Vagina (tissue), 2 donors: ENCODE data around the gene TBXAS1. TPM values are rescaled to one million over a fixed set of nuclear protein-coding genes. Genes with fewer than 3 reads are reported as not detected.

Experiments used
- DNase-seq, 2 donors: peaks; one replicate each; pipeline ENCODE4 v3.0.0-alpha.2; 2017; ENCODE audit errors: extremely low spot score in 2 of 2
- H3K27ac ChIP-seq: fragments of 200-600 bp; sonication (generic); one replicate; pipeline ENCODE4 v1.5.1; 2019
- H3K27me3 ChIP-seq: fragments of 200-600 bp; sonication (generic); one replicate; pipeline ENCODE4 v1.5.1; 2019
- H3K36me3 ChIP-seq, 2 donors: fragments of 200-600 bp; sonication (generic); one replicate each; pipeline ENCODE4 v1.5.1; 2017 to 2019
- H3K4me1 ChIP-seq: fragments of 200-600 bp; sonication (generic); one replicate; pipeline ENCODE4 v1.5.1; 2019
- H3K4me3 ChIP-seq, 2 donors: fragments of 200-600 bp; sonication (generic); 1 replicate in 1 of 2; 2 replicates in 1 of 2; pipeline ENCODE4 v1.5.1; 2016 to 2019
- H3K9me3 ChIP-seq: fragments of 200-600 bp; sonication (generic); one replicate; pipeline ENCODE4 v1.5.1; 2019
- POLR2A ChIP-seq, 2 donors: fragments of 450-650 bp; IDR thresholded peaks; one replicate each; pipeline ENCODE4 v1.6.1; 2017; ENCODE audit warnings: antibody characterized with exemption in 2 of 2, mild to moderate bottlenecking in 2 of 2, moderate library complexity in 2 of 2
- POLR2AphosphoS5 ChIP-seq, 2 donors: sonication (generic); formaldehyde crosslinking; IDR thresholded peaks; one replicate each; pipeline ENCODE4 v1.9.0; 2017; ENCODE audit warnings: antibody characterized with exemption in 2 of 2, mild to moderate bottlenecking in 2 of 2, low read depth in 1 of 2; ENCODE audit not compliant: insufficient read depth in 1 of 2
- intact Hi-C: fragments of 100-400 bp; cut with DNase I; formaldehyde crosslinking; loops from one replicate; pipeline ENCODE4 v1.15.1; 2023
- total RNA-seq: library from RNA; depleted of rRNA; stranded (reverse); fragments of >200 nt; gene quantifications from one replicate; pipeline ENCODE4 v1.2.3, GENCODE V29; 2016
- TF ChIP-seq, protein P1 (sequence below), 3 experiments: fragments of 450-650 bp in 2 of 3; fragments of 200-600 bp in 1 of 3; sonication (generic) in 1 of 3; IDR thresholded peaks; one replicate each; pipeline ENCODE4 v1.5.1; 2017 to 2019; ENCODE audit warnings: antibody characterized with exemption in 3 of 3, mild to moderate bottlenecking in 2 of 3, moderate library complexity in 2 of 3

Gene TBXAS1
- total RNA-seq, 1 donor from 2014 or later: 18.4 TPM

DNA sequence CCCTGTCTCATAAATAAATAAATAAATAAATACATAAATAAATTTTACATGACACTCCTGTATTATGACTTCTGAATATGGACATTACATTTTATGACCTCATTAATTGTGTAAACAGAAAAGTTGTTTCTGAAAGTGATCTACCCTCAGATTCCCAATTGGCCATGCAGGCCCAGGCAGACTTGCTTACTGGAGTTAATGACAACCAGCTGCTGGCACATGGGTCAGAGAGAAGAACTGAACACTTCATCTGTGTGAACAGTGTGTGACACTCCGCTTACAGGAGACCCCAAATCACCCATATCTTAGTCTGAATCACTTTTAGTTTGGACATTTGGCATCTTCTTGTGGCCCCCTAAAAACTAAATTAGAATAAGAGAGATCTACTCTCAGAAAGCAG, 202.3 kb downstream of the TBXAS1 start:
- intact Hi-C loops: no loop called here
- H3K9me3 ChIP-seq: no peaks in the 10 kb centered on the region
- no peak overlapping the region for H3K4me3 ChIP-seq

DNA sequence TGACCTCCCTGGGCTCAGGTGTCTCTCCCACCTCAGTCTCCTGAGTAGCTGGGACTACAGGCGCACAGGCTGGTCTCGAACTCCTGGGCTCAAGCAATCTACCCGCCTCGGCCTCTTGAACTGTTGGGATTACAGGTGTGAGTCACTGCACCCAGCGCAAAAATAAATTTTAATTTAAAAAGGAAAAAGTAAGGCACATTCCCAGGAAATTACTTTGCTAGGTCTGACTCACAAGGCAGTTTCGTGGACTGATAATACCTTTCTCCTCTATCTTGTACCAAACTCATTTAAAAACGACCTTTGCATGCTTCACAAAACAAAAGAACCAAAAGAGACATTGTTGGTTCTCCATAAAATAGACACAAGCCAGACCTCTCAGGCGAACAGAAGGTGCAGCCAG, 204.0 kb downstream of the TBXAS1 start:
- Histone ChIP-seq H3K4me1 (no peaks in the 10 kb centered on the region), H3K27me3 (no peaks in the 10 kb centered on the region), H3K36me3 (peaks cover 0 to 23% of the 10 kb centered on the region in 2 donors), H3K9me3 (no peaks in the 10 kb centered on the region), H3K27ac (no peak overlapping the region), H3K4me3 (no peak overlapping the region)
- TF ChIP-seq, protein P1, sequence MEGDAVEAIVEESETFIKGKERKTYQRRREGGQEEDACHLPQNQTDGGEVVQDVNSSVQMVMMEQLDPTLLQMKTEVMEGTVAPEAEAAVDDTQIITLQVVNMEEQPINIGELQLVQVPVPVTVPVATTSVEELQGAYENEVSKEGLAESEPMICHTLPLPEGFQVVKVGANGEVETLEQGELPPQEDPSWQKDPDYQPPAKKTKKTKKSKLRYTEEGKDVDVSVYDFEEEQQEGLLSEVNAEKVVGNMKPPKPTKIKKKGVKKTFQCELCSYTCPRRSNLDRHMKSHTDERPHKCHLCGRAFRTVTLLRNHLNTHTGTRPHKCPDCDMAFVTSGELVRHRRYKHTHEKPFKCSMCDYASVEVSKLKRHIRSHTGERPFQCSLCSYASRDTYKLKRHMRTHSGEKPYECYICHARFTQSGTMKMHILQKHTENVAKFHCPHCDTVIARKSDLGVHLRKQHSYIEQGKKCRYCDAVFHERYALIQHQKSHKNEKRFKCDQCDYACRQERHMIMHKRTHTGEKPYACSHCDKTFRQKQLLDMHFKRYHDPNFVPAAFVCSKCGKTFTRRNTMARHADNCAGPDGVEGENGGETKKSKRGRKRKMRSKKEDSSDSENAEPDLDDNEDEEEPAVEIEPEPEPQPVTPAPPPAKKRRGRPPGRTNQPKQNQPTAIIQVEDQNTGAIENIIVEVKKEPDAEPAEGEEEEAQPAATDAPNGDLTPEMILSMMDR (IDR thresholded peaks at IDR 0.05): no peak
- TF ChIP-seq POLR2A (IDR thresholded peaks at IDR 0.05) (no peak), POLR2AphosphoS5 (IDR thresholded peaks at IDR 0.05; ENCODE audit: insufficient read depth in 1 of 2, low read depth in 1 of 2) (no peak)
- DNase-seq: no peak
- intact Hi-C loops: no loop called here

More for the DNA sequence above, 202.3 kb downstream of the TBXAS1 start:
- Histone ChIP-seq H3K36me3 (peaks cover 0 to 25% of the 10 kb centered on the region in 2 donors), H3K4me1 (no peaks in the 10 kb centered on the region), H3K27ac (no peak overlapping the region), H3K27me3 (no peaks in the 10 kb centered on the region)
- TF ChIP-seq POLR2A (IDR thresholded peaks at IDR 0.05): no peak
- no peak for TF ChIP-seq POLR2AphosphoS5 (IDR thresholded peaks at IDR 0.05; ENCODE audit: insufficient read depth in 1 of 2, low read depth in 1 of 2)
- TF ChIP-seq, protein P1 (IDR thresholded peaks at IDR 0.05): no peak
- DNase-seq: no peak

DNA sequence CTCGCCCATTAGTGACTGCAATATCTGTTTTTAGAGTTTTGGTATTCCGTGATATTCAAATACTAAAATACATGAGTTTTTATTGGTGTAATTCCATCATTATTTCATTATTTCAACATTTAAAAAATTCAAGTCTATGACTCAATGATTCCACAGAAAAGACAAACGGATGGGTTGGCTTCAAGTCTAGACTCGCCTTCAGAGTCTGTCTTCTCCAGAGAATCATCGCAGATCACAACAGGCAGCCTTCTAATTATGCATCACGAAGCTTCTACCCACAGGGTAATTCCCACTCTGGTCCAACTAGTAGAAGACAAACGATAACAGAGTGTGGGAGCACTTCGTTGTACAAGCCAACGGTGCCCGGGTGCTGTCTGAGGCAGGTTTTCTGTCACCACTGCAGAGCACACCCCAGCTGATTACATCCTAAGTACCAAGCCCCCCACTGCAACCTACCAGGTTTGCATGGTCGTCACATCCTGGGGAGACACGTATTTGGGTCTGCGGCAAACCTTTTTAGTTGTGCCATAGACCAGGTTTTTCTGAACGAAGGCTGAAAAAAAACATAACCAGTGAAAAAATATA, 204.8 kb downstream of the TBXAS1 start:
- intact Hi-C loops: no loop called here
- no peak for DNase-seq
- TF ChIP-seq POLR2A (IDR thresholded peaks at IDR 0.05): no peak
- TF ChIP-seq POLR2AphosphoS5 (IDR thresholded peaks at IDR 0.05; ENCODE audit: insufficient read depth in 1 of 2, low read depth in 1 of 2): no peak
- TF ChIP-seq, protein P1 (IDR thresholded peaks at IDR 0.05): no peak
- H3K36me3 ChIP-seq: peaks cover 0 to 25% of the 10 kb centered on the region in 2 donors
- no peak overlapping the region for H3K27ac ChIP-seq
- H3K4me3 ChIP-seq: no peak overlapping the region
- no peaks in the 10 kb centered on the region for H3K4me1 ChIP-seq
- H3K9me3 ChIP-seq: no peaks in the 10 kb centered on the region
- no peaks in the 10 kb centered on the region for H3K27me3 ChIP-seq

DNA sequence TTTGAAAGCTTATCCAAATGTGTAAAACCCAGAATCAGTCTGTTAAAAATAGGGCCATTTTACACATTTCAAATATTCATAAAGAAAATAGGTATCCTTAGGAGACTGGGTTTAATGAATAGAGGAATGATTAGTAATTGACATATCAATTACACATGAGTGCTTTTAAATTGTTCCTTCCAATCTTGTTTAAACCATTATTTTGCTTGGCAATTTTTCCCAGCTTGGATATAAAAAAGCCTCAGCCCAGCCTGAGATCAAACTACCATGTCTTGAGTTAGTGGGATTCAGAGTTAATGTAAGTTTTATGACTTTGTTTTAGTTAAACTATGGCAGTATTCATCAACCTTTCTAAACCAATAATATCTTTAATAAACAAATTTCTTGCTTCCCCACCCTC, 205.4 kb downstream of the TBXAS1 start:
- no peak for DNase-seq
- Histone ChIP-seq H3K27ac (no peak overlapping the region), H3K4me1 (no peaks in the 10 kb centered on the region), H3K4me3 (no peak overlapping the region), H3K9me3 (no peaks in the 10 kb centered on the region), H3K27me3 (no peaks in the 10 kb centered on the region), H3K36me3 (peaks cover 0 to 25% of the 10 kb centered on the region in 2 donors)
- intact Hi-C loops: no loop called here
- TF ChIP-seq POLR2AphosphoS5 (IDR thresholded peaks at IDR 0.05; ENCODE audit: insufficient read depth in 1 of 2, low read depth in 1 of 2) (no peak), POLR2A (IDR thresholded peaks at IDR 0.05) (no peak)
- TF ChIP-seq, protein P1 (IDR thresholded peaks at IDR 0.05): no peak

DNA sequence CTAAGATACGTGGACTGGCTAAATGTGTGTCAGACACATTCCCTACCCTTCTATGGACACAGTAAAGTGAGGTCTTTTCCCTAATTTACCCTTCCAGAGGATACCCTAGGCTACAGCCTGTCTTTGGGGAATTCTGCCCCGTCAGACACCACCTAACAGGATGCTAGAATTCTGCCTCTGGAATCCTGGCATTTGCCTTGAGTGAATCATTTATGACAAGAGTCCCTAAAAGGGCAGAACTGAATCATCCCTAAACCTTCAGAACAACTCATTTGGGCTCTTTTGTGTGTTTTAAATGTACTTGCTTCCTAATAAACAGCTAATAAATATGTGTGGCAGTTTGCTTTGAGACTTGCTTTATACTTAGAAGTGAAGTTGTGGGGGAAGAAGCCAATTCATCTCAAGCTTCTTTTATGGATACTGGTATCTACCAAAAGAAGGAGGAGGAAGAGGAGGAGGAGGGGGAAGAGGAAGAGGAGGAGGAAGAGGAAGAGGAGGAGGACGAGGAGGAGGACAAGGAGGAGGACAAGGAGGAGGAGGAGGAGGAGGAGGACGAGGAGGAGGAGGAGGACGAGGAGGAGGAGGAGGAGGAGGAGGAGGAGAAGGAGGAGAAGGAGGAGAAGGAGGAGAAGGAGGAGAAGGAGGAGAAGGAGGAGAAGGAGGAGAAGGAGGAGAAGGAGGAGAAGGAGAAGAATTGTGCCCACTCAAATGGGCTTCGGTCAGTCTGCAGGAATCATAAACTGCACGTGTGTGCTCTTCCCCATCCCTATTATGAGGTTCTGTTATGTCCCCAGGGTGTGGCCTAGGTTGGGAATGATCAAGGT, 206.5 kb downstream of the TBXAS1 start:
- Histone ChIP-seq H3K27ac (no peak overlapping the region), H3K36me3 (peaks cover 0 to 33% of the 10 kb centered on the region in 2 donors), H3K4me1 (no peaks in the 10 kb centered on the region), H3K27me3 (no peaks in the 10 kb centered on the region), H3K9me3 (no peaks in the 10 kb centered on the region), H3K4me3 (no peak overlapping the region)
- no peak for DNase-seq
- intact Hi-C loops: no loop called here
- TF ChIP-seq POLR2AphosphoS5 (IDR thresholded peaks at IDR 0.05; ENCODE audit: insufficient read depth in 1 of 2, low read depth in 1 of 2) (no peak), POLR2A (IDR thresholded peaks at IDR 0.05) (no peak)
- TF ChIP-seq, protein P1 (IDR thresholded peaks at IDR 0.05): no peak
